Measurements from ENCODE around the gene TK2. TPM values are rescaled to one million over a fixed set of nuclear protein-coding genes. Genes with fewer than 3 reads are reported as not detected.

Gene TK2
- total and polyA plus RNA-seq, 7 donors, result 4.0 to 14.7 (median 10.0) TPM

DNA sequence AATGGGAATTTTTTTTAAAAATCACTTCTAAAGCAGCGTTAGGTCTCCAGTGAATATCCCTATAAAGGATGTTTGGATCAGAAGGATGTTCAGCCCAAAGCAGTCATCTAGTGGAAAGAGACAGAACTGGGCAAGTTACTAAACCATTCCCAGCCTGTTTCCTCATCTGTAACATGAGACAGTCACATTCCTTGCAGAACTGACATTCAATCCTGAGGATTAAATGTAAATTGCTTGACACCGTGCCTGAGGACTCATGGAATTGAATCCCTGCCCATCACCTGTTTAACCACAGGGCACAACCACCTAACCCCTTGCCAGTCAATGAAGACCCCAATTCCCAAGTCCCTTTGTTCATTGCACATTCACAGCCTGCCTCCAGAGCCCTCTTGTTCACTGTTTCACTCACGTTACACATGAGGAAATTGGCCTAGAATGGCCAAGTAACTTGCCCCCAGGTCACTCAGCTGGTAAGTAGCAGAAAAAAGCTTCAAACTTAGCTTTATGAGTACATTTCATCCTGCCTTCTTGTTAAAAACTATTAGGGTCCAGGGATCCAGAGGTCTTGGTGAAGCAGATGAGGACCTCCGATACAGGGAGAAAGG lies 30.8 kb upstream of the TK2 start:
- peak overlapping the region; percentile 32 for H3K27ac ChIP-seq
- H3K9me3 ChIP-seq, result no peaks in the 10 kb centered on the region
- intact Hi-C loops (cut with DNase I), result loop anchor here in 1 of 2 donors (10.0 kb wide), 1 partner anchor 106 kb away; no protein-coding TSS in a partner anchor
- peaks cover 1 to 36% (median 3%) of the 10 kb centered on the region in 3 donors for H3K27me3 ChIP-seq (ENCODE audit: insufficient read depth in 3 of 3, low read length in 2 of 3)
- no peak for DNase-seq
- H3K4me3 ChIP-seq, result no peak overlapping the region
- ATAC-seq, result peak; percentile 81 to 91 (median 86)
- WGBS, 3 donors, result 41 to 50% (median 46%) methylated on average over 4 of the region's 4 CpGs
- no peaks in the 10 kb centered on the region for H3K36me3 ChIP-seq (ENCODE audit: insufficient read depth in 1 of 2, low read depth in 1 of 2)
- peaks cover 32% of the 10 kb centered on the region for H3K4me1 ChIP-seq
- TF ChIP-seq, protein P1, sequence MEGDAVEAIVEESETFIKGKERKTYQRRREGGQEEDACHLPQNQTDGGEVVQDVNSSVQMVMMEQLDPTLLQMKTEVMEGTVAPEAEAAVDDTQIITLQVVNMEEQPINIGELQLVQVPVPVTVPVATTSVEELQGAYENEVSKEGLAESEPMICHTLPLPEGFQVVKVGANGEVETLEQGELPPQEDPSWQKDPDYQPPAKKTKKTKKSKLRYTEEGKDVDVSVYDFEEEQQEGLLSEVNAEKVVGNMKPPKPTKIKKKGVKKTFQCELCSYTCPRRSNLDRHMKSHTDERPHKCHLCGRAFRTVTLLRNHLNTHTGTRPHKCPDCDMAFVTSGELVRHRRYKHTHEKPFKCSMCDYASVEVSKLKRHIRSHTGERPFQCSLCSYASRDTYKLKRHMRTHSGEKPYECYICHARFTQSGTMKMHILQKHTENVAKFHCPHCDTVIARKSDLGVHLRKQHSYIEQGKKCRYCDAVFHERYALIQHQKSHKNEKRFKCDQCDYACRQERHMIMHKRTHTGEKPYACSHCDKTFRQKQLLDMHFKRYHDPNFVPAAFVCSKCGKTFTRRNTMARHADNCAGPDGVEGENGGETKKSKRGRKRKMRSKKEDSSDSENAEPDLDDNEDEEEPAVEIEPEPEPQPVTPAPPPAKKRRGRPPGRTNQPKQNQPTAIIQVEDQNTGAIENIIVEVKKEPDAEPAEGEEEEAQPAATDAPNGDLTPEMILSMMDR (IDR thresholded peaks at IDR 0.05), result peak; percentile 11

DNA sequence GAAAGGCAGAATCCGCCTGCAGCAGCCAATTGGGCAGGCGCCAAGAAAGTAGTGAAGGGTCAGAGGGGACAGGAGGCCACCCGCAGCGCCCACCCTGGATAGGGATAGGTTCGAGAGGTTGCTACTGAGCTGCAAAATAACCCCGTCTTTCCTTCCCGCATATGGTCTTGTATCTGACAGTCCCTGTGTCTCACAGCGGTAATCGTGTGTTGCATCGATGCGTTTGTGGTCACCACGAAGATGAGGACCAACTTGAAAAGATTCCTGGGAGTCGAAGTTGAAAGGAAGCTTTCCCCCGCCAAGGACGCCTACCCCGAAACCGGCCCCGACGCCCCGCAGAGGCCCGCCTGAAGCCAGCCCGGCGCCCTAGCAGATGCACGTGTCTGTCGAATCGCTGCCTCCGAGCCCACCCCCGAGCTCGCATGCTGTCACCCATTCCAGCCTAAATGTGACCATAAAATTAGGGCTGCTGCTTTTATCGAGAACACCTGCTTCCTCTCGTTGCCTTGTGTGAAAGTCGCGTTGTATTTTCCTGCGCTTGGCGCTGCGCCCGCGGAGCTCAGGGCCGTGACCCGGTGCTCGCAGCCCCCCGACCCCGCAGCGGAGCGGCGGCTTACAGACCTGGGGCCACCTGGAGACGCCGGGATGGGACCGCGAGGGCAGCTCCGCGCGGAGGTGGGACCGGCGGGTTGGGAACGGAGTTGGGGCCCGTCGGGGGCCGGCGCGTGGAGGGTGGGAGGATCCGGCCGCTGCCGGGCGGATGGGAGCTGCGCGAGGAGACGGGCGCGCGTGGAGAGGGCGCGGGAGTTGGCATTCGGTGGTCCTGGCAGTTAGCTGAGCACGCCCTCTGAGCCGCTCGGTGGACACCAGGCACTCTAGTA lies 29.0 kb upstream of the TK2 start, which contains the start of gene CMTM2:
Gene CMTM2, plus strand, starts transcription at position 813 of the 881 bp plus-strand sequence. CDS start 145 bp downstream, outside the sequence.
- no peaks in the 10 kb centered on the region for H3K9me3 ChIP-seq
- peaks cover 1 to 44% (median 3%) of the 10 kb centered on the region in 3 donors for H3K27me3 ChIP-seq (ENCODE audit: insufficient read depth in 3 of 3, low read length in 2 of 3)
- H3K4me3 ChIP-seq, result peak within 1 kb of the TSS; percentile 51
- peaks cover 32% of the 10 kb centered on the region for H3K4me1 ChIP-seq
- ATAC-seq (peak in 3 of 4 donors; percentile 18 to 20 (median 19)), DNase-seq (peak in 1 of 2 donors; percentile 62)
- intact Hi-C loops (cut with DNase I), result no loop called here
- H3K27ac ChIP-seq, result no peak within 1 kb of the TSS
- no peaks in the 10 kb centered on the region for H3K36me3 ChIP-seq (ENCODE audit: insufficient read depth in 1 of 2, low read depth in 1 of 2)
- TF ChIP-seq, protein P1 (IDR thresholded peaks at IDR 0.05), result no peak
- WGBS, 3 donors, result 8 to 14% (median 14%) methylated on average over 60 to 77 of the region's 77 CpGs

DNA sequence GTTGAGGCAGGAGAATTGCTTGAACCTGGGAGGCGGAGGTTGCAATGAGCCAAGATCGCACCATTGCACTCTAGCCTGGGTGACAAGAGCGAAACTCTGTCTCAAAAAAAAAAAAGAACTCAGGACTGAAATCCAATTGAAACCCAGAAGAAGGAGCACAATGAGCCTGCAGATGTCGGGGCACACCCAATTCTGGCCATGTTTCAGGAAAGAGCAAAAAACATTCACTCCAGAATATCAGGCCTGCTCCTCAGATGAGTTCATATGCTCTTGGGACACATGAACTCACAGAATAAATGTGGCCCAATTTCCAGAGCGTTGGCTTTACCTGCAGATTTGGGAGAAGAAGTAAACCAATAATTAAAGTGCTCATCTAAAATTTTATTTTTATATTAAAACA lies 26.4 kb upstream of the TK2 start:
- DNase-seq (no peak), ATAC-seq (no peak)
- Histone ChIP-seq H3K9me3 (no peaks in the 10 kb centered on the region), H3K36me3 (ENCODE audit: insufficient read depth in 1 of 2, low read depth in 1 of 2) (no peaks in the 10 kb centered on the region), H3K27ac (no peak overlapping the region), H3K4me3 (no peak overlapping the region), H3K4me1 (peaks cover 27% of the 10 kb centered on the region), H3K27me3 (ENCODE audit: insufficient read depth in 3 of 3, low read length in 2 of 3) (peaks cover 1 to 44% (median 3%) of the 10 kb centered on the region in 3 donors)
- intact Hi-C loops (cut with DNase I), result no loop called here
- WGBS, 3 donors, result 77 to 81% (median 80%) methylated on average over 5 of the region's 5 CpGs
- TF ChIP-seq, protein P1 (IDR thresholded peaks at IDR 0.05), result no peak

DNA sequence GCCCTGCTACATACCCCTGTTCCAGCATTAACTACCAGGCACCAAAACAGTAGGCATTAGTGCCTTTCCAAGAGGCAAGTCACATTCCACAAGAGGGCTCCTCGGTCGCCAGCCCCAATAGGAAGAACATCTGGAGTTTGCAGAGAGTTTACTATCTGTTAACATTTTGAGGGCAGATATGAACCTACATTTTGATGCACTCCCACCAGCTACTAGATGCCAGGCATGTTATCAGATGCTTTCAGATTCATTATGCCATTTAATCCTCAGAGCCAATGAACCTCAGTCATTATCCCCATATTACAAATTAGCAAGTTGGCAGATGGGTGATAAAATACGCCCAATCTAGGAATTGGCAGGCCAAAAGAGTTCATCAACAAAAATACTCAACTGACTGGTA lies 25.1 kb upstream of the TK2 start:
- peaks cover 1 to 44% (median 3%) of the 10 kb centered on the region in 3 donors for H3K27me3 ChIP-seq (ENCODE audit: insufficient read depth in 3 of 3, low read length in 2 of 3)
- H3K27ac ChIP-seq, result no peak overlapping the region

More for the DNA sequence above, 25.1 kb upstream of the TK2 start:
- no peak for DNase-seq
- TF ChIP-seq, protein P1 (IDR thresholded peaks at IDR 0.05), result no peak
- Histone ChIP-seq H3K9me3 (no peaks in the 10 kb centered on the region), H3K36me3 (ENCODE audit: insufficient read depth in 1 of 2, low read depth in 1 of 2) (no peaks in the 10 kb centered on the region), H3K4me1 (peaks cover 15% of the 10 kb centered on the region), H3K4me3 (no peak overlapping the region)
- intact Hi-C loops (cut with DNase I), result no loop called here
- no peak for ATAC-seq
- 96 to 99% (median 97%) methylated on average over 3 of the region's 3 CpGs for WGBS, 3 donors
